ENCODE results near the gene ZMYND15. TPM values are rescaled to one million over a fixed set of nuclear protein-coding genes. Genes with fewer than 3 reads are reported as not detected.

The ZMYND15 gene
- total and polyA plus RNA-seq, 2 of the 13 experiments (the other 11 are each of a cell fraction or from before 2014, with no cell fraction given), result 0.24 to 2.7 TPM

GRCh38 chr17:4771519-4772234 is 32.0 kb downstream of the ZMYND15 start, which contains the start of gene TM4SF5 (continued):
- no peak; the same call in none of the 2 replicates for TF ChIP-seq HMGXB3 (CRISPR knock-in tag; IDR thresholded peaks at IDR 0.05; ENCODE audit: borderline replicate concordance)
- TF ChIP-seq ZFP91 (CRISPR knock-in tag; IDR thresholded peaks at IDR 0.05; ENCODE audit: borderline replicate concordance), result peak; percentile 90
- no peak for TF ChIP-seq ZNF784 (CRISPR knock-in tag; IDR thresholded peaks at IDR 0.05; ENCODE audit: borderline replicate concordance)
- peak; percentile 54; the same call in 1 of the 2 replicates for TF ChIP-seq ZNF281 (CRISPR knock-in tag; IDR thresholded peaks at IDR 0.05; ENCODE audit: borderline replicate concordance)
- TF ChIP-seq SOX13 (IDR thresholded peaks at IDR 0.05), result no peak
- TF ChIP-seq SOX13 (CRISPR knock-in tag; conservative IDR thresholded peaks at IDR 0.05 in 1 of 2, IDR thresholded peaks at IDR 0.05 in 1 of 2), result peak in 1 of 2 experiments; percentile 69; a peak in 2 of 4 replicates
- TF ChIP-seq KDM5B (CRISPR knock-in tag; IDR thresholded peaks at IDR 0.05; ENCODE audit: borderline replicate concordance), result peak; percentile 71; the same call in 1 of the 2 replicates
- 0 out of 2 replicates have a peak, but pooled peaks have one; percentile 44 for TF ChIP-seq NFKBIZ (CRISPR knock-in tag; IDR thresholded peaks at IDR 0.05)
- peak; percentile 92 for TF ChIP-seq DBP (CRISPR knock-in tag; IDR thresholded peaks at IDR 0.05; ENCODE audit: not compliant biosample characterization)
- peak; percentile 93; the same call in 1 of the 2 replicates for TF ChIP-seq KLF9 (CRISPR knock-in tag; IDR thresholded peaks at IDR 0.05; ENCODE audit: low read depth)
- peak; percentile 73 for TF ChIP-seq GATAD1 (CRISPR knock-in tag; IDR thresholded peaks at IDR 0.05)
- TF ChIP-seq SMAD1 (CRISPR knock-in tag; IDR thresholded peaks at IDR 0.05; ENCODE audit: borderline replicate concordance, low read depth), result no peak
